Mesothelial cell of epicardium (in vitro differentiated cells): ENCODE results near the gene PCDHGC4. TPM values are rescaled to one million over a fixed set of nuclear protein-coding genes. Genes with fewer than 3 reads are reported as not detected.

ENCODE experiments used
- DNase-seq, 2 experiments: peaks; one replicate each; pipeline ENCODE4 v3.0.0; 2021; ENCODE audit warnings: low spot score in 2 of 2; ENCODE audit not compliant: unreplicated experiment in 2 of 2
- H3K27ac Mint-ChIP-seq: 2 replicates; pipeline ENCODE4 v1.8.0; 2021; ENCODE audit warnings: mixed read lengths
- H3K27me3 Mint-ChIP-seq: 2 replicates; pipeline ENCODE4 v1.8.0; 2021; ENCODE audit warnings: low read depth, mixed read lengths
- H3K36me3 Mint-ChIP-seq: 2 replicates; pipeline ENCODE4 v1.8.0; 2021; ENCODE audit warnings: mixed read lengths
- H3K4me1 Mint-ChIP-seq: 2 replicates; pipeline ENCODE4 v1.8.0; 2021; ENCODE audit warnings: mixed read lengths
- H3K4me3 Mint-ChIP-seq: 2 replicates; pipeline ENCODE4 v1.8.0; 2021; ENCODE audit warnings: mild to moderate bottlenecking, moderate library complexity, mixed read lengths
- H3K9me3 Mint-ChIP-seq: 2 replicates; pipeline ENCODE4 v1.8.0; 2021; ENCODE audit warnings: mixed read lengths
- CTCF ChIP-seq: fragments of 200-600 bp; sonication (generic); IDR thresholded peaks from one replicate; pipeline ENCODE4 v1.5.0; 2021; ENCODE audit warnings: antibody characterized with exemption; ENCODE audit not compliant: unreplicated experiment
- total RNA-seq: library from RNA; stranded (reverse); gene quantifications from 3 replicates; pipeline ENCODE4 v1.2.1, GENCODE V29; 2021

PCDHGC4 gene
- total RNA-seq, 1 donor from 2014 or later: 5.2 TPM

- H3K9me3 Mint-ChIP-seq: no peaks in the 10 kb centered on the region
- no peak for DNase-seq
- no peak for TF ChIP-seq CTCF
- no peak overlapping the region for H3K4me3 Mint-ChIP-seq
- peak overlapping the region; percentile 77 for H3K27ac Mint-ChIP-seq
- H3K4me1 Mint-ChIP-seq: peaks cover 46% of the 10 kb centered on the region
- no peaks in the 10 kb centered on the region for H3K27me3 Mint-ChIP-seq
- H3K36me3 Mint-ChIP-seq: peaks cover 15% of the 10 kb centered on the region
These were observed 33.2 kb downstream of the PCDHGC4 start for GRCh38 chr5:141517880-141518617.

- no peak overlapping the region for H3K27ac Mint-ChIP-seq
- H3K9me3 Mint-ChIP-seq: no peaks in the 10 kb centered on the region
- peaks cover 44% of the 10 kb centered on the region for H3K4me1 Mint-ChIP-seq
- peaks cover 15% of the 10 kb centered on the region for H3K36me3 Mint-ChIP-seq
- no peak overlapping the region for H3K4me3 Mint-ChIP-seq
- no peak for DNase-seq
- TF ChIP-seq CTCF: no peak
- no peaks in the 10 kb centered on the region for H3K27me3 Mint-ChIP-seq
These were observed 33.8 kb downstream of the PCDHGC4 start for GRCh38 chr5:141518618-141519015.

GRCh38 chr5:141519605-141520565, 35.1 kb downstream of the PCDHGC4 start:
- Mint-ChIP-seq H3K4me3 (no peak overlapping the region), H3K27ac (peak overlapping the region; percentile 47), H3K36me3 (peaks cover 15% of the 10 kb centered on the region), H3K4me1 (peaks cover 41% of the 10 kb centered on the region), H3K27me3 (no peaks in the 10 kb centered on the region), H3K9me3 (no peaks in the 10 kb centered on the region)
- no peak for TF ChIP-seq CTCF
- DNase-seq: no peak

GRCh38 chr5:141521244-141521781, 36.5 kb downstream of the PCDHGC4 start:
- Mint-ChIP-seq H3K27ac (peak overlapping the region; percentile 88), H3K27me3 (no peaks in the 10 kb centered on the region), H3K4me3 (no peak overlapping the region), H3K9me3 (no peaks in the 10 kb centered on the region), H3K36me3 (peaks cover 15% of the 10 kb centered on the region), H3K4me1 (peaks cover 46% of the 10 kb centered on the region)
- DNase-seq: no peak
- TF ChIP-seq CTCF: no peak

- no peaks in the 10 kb centered on the region for H3K27me3 Mint-ChIP-seq
- H3K36me3 Mint-ChIP-seq: peaks cover 17% of the 10 kb centered on the region
- no peak overlapping the region for H3K4me3 Mint-ChIP-seq
- no peak for DNase-seq
- peaks cover 42% of the 10 kb centered on the region for H3K4me1 Mint-ChIP-seq
- H3K9me3 Mint-ChIP-seq: no peaks in the 10 kb centered on the region
- H3K27ac Mint-ChIP-seq: peak overlapping the region; percentile 88
- TF ChIP-seq CTCF: no peak
These were observed 37.5 kb downstream of the PCDHGC4 start for GRCh38 chr5:141522301-141522700.
